ENCODE results near the gene CDH12.

Gene CDH12

DNA sequence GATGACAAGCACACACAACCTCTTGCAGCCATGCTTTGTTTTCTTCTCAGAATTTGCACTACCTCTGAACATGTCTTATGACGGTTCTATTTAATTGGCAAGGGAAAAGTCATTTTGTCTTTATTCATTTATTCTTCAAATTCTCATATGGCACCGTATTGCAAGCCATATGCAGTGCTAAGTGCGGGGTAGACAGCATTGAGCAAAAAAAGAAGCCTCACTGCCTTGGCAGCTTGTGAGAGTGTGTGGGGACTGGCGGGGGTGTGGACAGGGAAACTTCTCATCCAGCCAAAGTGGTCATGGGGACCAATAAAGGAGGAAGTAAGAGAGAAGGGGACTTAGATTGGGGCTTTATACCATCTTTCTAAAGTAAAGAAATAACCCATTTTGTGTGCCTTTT is 160.0 kb downstream of the CDH12 start:
- no peaks in the 10 kb centered on the region for H3K36me3 ChIP-seq

DNA sequence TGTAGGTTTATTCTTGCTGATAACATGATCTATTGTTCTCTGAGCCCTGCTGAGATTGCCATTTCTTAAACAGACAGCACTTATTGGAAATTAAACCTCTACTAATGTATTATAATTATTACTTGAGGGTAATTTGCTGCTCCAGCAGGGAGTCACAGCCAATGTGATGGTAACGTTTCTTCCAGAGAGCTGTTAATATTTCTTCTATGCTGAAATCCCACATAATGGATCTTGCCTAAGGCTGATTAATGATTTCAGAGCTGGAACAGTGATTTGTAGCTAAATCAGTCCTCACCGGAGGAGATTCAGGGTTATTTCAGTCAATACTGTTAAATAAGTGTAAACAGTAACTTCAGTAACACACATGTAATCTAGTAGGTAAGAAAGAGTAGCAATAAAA is 170.1 kb downstream of the CDH12 start:
- no peaks in the 10 kb centered on the region for H3K9me3 ChIP-seq (replicated peaks in 1 of 11)
- H3K4me1 ChIP-seq, result no peaks in the 10 kb centered on the region
- H3K4me2 ChIP-seq, result no peak overlapping the region
- no peaks in the 10 kb centered on the region for H4K20me1 ChIP-seq
- no peak for TF ChIP-seq Cebpa-rat (IDR thresholded peaks at IDR 0.05)
- H3K36me3 ChIP-seq, result no peaks in the 10 kb centered on the region
- no peak overlapping the region for H3K9ac ChIP-seq
- no peak overlapping the region for H3K4me3 ChIP-seq
- H3K27ac ChIP-seq, result no peak overlapping the region
- no peaks in the 10 kb centered on the region for H3K27me3 ChIP-seq

More for the DNA sequence above, 160.0 kb downstream of the CDH12 start:
- H3K4me2 ChIP-seq, result no peak overlapping the region
- H3K4me3 ChIP-seq, result no peak overlapping the region
- no peaks in the 10 kb centered on the region for H4K20me1 ChIP-seq
- no peaks in the 10 kb centered on the region for H3K4me1 ChIP-seq
- no peak overlapping the region for H3K9ac ChIP-seq
- no peaks in the 10 kb centered on the region for H3K27me3 ChIP-seq
- no peaks in the 10 kb centered on the region for H3K9me3 ChIP-seq (replicated peaks in 1 of 11)
- no peak overlapping the region for H3K27ac ChIP-seq
- TF ChIP-seq Cebpa-rat (IDR thresholded peaks at IDR 0.05), result no peak

DNA sequence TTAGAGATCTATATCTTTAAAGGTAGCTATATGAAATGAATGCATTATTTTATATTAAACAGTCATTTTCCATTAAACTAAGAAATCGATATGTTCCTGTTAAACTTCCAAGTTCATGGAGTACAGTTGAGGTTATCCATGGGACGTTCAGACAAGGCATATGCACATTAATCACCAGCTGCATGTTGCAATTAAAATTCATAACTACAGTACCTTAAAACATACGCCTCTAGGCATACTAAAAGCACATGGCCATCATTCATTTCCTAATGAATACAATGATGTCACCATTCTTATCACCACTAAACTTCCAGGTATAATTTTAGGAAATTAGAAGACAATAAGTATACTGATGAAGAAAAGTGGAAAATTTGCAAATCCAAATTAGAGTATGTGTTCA is 174.3 kb downstream of the CDH12 start:
- H3K27ac ChIP-seq, result no peak overlapping the region
- no peaks in the 10 kb centered on the region for H3K9me3 ChIP-seq (replicated peaks in 1 of 11)
- H3K4me3 ChIP-seq, result no peak overlapping the region
- no peak for TF ChIP-seq Cebpa-rat (IDR thresholded peaks at IDR 0.05)
- no peaks in the 10 kb centered on the region for H3K36me3 ChIP-seq
- H3K9ac ChIP-seq, result no peak overlapping the region
- no peaks in the 10 kb centered on the region for H3K4me1 ChIP-seq
- H3K4me2 ChIP-seq, result no peak overlapping the region
- H3K27me3 ChIP-seq, result no peaks in the 10 kb centered on the region
- H4K20me1 ChIP-seq, result no peaks in the 10 kb centered on the region

DNA sequence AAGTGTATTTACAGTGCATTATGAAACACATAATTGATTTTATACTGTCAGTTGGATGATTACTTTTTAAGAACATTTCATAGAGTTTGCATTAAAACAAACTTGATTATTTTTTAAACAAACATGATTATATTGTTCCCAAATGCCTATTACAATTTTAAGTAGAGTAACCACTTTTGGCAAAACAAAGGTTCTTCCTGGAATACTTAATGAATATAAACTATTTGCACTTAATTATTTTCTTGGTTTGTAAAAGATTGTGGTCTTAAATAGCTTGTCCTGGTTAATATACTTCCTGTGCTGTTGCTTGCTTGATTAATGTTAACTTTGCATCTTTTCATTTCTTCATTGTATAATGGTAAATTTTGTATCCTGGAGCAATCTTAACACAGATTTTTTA is 180.0 kb downstream of the CDH12 start:
- Histone ChIP-seq H3K27ac (no peak overlapping the region), H3K36me3 (no peaks in the 10 kb centered on the region), H3K9ac (no peak overlapping the region), H4K20me1 (no peaks in the 10 kb centered on the region), H3K4me3 (no peak overlapping the region), H3K4me1 (no peaks in the 10 kb centered on the region), H3K9me3 (replicated peaks in 1 of 11) (no peaks in the 10 kb centered on the region), H3K27me3 (no peaks in the 10 kb centered on the region), H3K4me2 (no peak overlapping the region)
- no peak for TF ChIP-seq Cebpa-rat (IDR thresholded peaks at IDR 0.05)

DNA sequence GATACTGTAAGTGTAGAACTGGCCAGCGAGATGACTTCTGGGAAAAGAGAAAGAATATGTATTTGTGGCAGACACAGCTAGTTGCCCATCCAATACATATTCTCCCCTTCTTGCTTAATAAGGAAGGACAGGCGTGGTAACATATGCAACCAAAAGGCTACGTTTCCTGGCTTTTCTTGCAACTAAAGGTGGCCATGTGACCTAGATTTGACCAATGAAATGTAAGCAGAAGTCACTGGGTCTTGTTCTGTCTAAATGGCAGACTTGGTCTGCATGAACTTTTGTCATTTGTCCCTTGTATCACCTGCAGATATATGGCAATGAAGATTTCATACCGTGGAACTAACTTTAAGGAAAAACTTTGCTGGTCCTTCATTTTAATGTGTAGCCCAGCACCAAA is 183.8 kb downstream of the CDH12 start:
- TF ChIP-seq Cebpa-rat (IDR thresholded peaks at IDR 0.05), result no peak
- H3K4me2 ChIP-seq, result no peak overlapping the region
- no peaks in the 10 kb centered on the region for H4K20me1 ChIP-seq
- H3K4me3 ChIP-seq, result no peak overlapping the region
- H3K27ac ChIP-seq, result no peak overlapping the region
- H3K9me3 ChIP-seq (replicated peaks in 1 of 11), result no peaks in the 10 kb centered on the region
- no peaks in the 10 kb centered on the region for H3K27me3 ChIP-seq
- H3K36me3 ChIP-seq, result no peaks in the 10 kb centered on the region
- no peak overlapping the region for H3K9ac ChIP-seq
- H3K4me1 ChIP-seq, result no peaks in the 10 kb centered on the region

DNA sequence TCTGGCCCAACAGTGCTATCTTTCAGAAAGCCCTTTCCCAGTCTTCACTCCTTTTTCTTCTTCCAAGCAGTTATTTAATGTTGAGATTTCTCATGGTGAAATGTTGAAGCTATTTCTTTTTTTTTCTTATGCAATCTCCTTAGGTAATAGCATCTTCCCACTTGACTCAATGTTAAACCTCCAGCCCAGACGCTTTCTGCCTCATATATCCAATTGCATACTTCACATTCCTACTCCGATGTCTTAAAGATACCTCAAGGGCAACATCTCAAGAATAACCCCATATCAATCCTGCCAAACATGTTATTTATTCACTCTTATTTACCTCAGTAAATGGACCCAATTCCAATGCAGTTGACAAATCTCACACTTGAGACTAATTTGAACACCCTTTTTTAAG is 187.3 kb downstream of the CDH12 start:
- Histone ChIP-seq H3K4me3 (no peak overlapping the region), H3K4me1 (no peaks in the 10 kb centered on the region), H3K36me3 (no peaks in the 10 kb centered on the region), H3K9me3 (replicated peaks in 1 of 11) (no peaks in the 10 kb centered on the region), H3K4me2 (no peak overlapping the region), H3K27ac (no peak overlapping the region), H3K9ac (no peak overlapping the region), H4K20me1 (no peaks in the 10 kb centered on the region), H3K27me3 (no peaks in the 10 kb centered on the region)
- no peak for TF ChIP-seq Cebpa-rat (IDR thresholded peaks at IDR 0.05)

DNA sequence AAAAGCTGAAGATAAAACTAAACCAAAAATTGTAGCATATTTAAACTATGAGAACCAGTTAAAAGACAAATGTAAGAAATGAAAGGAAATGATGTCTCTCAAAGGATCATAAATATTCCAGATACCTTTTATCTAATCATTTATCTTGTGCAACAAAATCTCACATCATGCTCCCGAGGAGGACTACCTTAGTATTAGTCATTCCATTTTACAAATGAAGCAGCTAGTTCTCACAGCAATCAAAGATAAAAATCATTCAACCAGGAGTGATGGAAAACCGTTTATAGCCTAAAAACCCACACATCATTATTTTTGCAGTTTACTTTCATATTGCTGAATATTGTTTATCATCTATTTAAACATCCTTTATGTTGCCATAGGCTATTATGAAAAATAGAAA is 190.0 kb downstream of the CDH12 start:
- H3K4me2 ChIP-seq, result no peak overlapping the region
- H3K27me3 ChIP-seq, result no peaks in the 10 kb centered on the region
- H4K20me1 ChIP-seq, result no peaks in the 10 kb centered on the region
- no peak overlapping the region for H3K4me3 ChIP-seq
- H3K9me3 ChIP-seq (replicated peaks in 1 of 11), result no peaks in the 10 kb centered on the region
- no peak overlapping the region for H3K9ac ChIP-seq
- H3K27ac ChIP-seq, result no peak overlapping the region
- no peaks in the 10 kb centered on the region for H3K36me3 ChIP-seq
- no peak for TF ChIP-seq Cebpa-rat (IDR thresholded peaks at IDR 0.05)
- H3K4me1 ChIP-seq, result no peaks in the 10 kb centered on the region

DNA sequence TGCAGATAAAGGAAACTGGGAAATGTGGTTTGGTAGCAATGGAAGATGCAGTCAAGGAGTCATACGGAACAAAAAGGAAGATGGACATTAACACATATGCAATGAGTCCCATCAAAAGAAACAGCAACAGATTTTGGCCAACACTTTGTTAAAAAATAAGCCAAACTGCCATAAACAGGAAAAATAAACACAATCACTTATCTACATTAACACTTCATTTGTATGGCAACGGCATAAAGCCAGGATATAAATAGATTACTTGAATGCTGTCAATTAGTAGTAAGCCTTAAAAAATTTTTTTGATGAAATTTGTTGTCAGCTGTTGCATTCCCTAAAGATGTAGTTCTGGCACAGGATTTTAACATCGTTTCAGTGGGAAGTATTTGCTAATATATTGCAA is 190.8 kb downstream of the CDH12 start:
- Histone ChIP-seq H3K9me3 (replicated peaks in 1 of 11) (no peaks in the 10 kb centered on the region), H3K4me1 (no peaks in the 10 kb centered on the region), H3K9ac (no peak overlapping the region), H3K36me3 (no peaks in the 10 kb centered on the region), H3K4me2 (no peak overlapping the region), H4K20me1 (no peaks in the 10 kb centered on the region), H3K4me3 (no peak overlapping the region), H3K27me3 (no peaks in the 10 kb centered on the region), H3K27ac (no peak overlapping the region)
- no peak for TF ChIP-seq Cebpa-rat (IDR thresholded peaks at IDR 0.05)

DNA sequence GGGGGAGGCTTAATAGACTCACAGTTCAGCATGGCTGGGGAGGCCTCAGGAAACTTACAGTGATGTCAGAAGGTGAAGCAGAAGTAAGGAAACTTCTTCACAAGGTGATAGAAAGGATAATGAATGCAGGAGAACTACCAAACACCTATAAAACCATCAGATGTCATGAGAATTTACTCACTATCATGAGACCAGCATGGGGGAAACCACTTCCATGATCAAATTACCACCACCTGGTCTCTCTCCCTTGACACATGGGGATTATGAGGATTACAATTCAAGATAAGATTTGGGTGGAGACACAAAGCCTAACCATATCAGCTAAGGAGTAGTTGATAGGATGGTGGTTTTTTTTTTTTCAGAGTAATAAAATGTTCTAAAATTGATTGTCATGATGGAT is 201.8 kb downstream of the CDH12 start:
- Histone ChIP-seq H3K27me3 (no peaks in the 10 kb centered on the region), H3K36me3 (no peaks in the 10 kb centered on the region), H3K4me2 (no peak overlapping the region), H4K20me1 (no peaks in the 10 kb centered on the region), H3K4me3 (no peak overlapping the region), H3K4me1 (no peaks in the 10 kb centered on the region), H3K9me3 (replicated peaks in 1 of 11) (no peaks in the 10 kb centered on the region), H3K27ac (no peak overlapping the region), H3K9ac (no peak overlapping the region)
- no peak for TF ChIP-seq Cebpa-rat (IDR thresholded peaks at IDR 0.05)

DNA sequence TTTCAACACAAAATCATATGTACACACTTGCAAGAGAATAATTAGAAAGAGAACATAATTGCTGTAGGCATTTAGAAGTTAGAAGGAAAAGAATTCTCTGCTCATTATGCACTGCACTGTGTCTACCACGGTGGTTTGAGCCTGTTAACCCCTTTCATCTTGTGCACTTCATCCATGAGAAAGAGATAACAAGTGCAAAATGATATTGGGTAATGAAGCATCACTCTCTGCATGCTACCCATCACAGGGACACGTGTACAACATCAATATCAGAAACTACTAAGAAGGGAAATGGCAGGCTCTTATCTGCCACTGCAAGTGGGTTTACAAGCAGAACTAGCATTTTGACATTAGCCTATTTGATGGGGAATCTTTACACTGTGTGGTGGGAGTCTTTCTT is 202.6 kb downstream of the CDH12 start:
- Histone ChIP-seq H3K36me3 (no peaks in the 10 kb centered on the region), H3K9ac (no peak overlapping the region), H3K4me2 (no peak overlapping the region), H3K4me3 (no peak overlapping the region), H3K27me3 (no peaks in the 10 kb centered on the region), H3K4me1 (no peaks in the 10 kb centered on the region), H4K20me1 (no peaks in the 10 kb centered on the region), H3K27ac (no peak overlapping the region), H3K9me3 (replicated peaks in 1 of 11) (no peaks in the 10 kb centered on the region)
- no peak for TF ChIP-seq Cebpa-rat (IDR thresholded peaks at IDR 0.05)

DNA sequence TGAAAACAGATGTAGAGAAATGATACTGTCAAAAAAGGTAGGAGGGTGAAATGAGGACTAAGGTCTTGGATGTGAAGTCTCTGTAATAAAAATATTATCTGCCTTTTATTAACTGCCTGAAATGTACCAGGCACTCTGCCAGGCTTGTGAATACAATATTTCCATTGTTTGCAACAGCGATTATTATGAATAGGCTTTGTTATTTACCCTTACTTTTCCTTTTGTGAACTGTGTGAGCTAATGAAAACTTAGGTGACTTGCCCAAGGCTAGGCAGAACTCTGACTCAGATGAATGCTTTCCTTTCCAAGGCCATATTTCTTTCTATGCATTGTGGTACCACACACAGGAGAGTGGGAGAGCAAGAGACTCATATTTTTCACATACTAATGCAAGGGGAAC is 204.1 kb downstream of the CDH12 start:
- no peak overlapping the region for H3K9ac ChIP-seq
- H3K4me1 ChIP-seq, result no peaks in the 10 kb centered on the region
- H3K9me3 ChIP-seq (replicated peaks in 1 of 11), result no peaks in the 10 kb centered on the region
- H4K20me1 ChIP-seq, result no peaks in the 10 kb centered on the region
- H3K4me2 ChIP-seq, result no peak overlapping the region
- H3K4me3 ChIP-seq, result no peak overlapping the region
- H3K27ac ChIP-seq, result no peak overlapping the region
- no peaks in the 10 kb centered on the region for H3K36me3 ChIP-seq
- TF ChIP-seq Cebpa-rat (IDR thresholded peaks at IDR 0.05), result no peak
- no peaks in the 10 kb centered on the region for H3K27me3 ChIP-seq
